PC-3 (cell line): ENCODE data around the gene GPR137B. TPM values are rescaled to one million over a fixed set of nuclear protein-coding genes. Genes with fewer than 3 reads are reported as not detected.

ENCODE experiments used
- ATAC-seq: fragments of 200-7000 bp; cut with Tn5 transposase; 2 replicates; pipeline ENCODE4 v1.9.1; 2020; ENCODE audit warnings: mild to moderate bottlenecking, moderate library complexity
- BruUV-seq: library from RNA; stranded (reverse); fragments of 400-500 nt; replicated peaks from 2 replicates; lab custom pipeline; 2021; lab: Mats Ljungman, UMichigan
- CTCF ChIA-PET: fragments of 300-600 bp; sonication (Branson Sonifier 250); formaldehyde crosslinking; loops from one replicate; lab custom pipeline; 2022; ENCODE audit warnings: antibody characterized with exemption; lab: Charles Lee
- POLR2A ChIA-PET: fragments of 300-600 bp; sonication (Branson Sonifier 250); formaldehyde crosslinking; loops from one replicate; lab custom pipeline; 2022; ENCODE audit warnings: antibody characterized with exemption; ENCODE audit not compliant: unreplicated experiment; lab: Charles Lee
- DNase-seq: peaks from one replicate; pipeline ENCODE4 v3.0.0-alpha.2; 2015
- H2AFZ ChIP-seq: fragments of 300-600 bp; sonication (generic); 2 replicates; pipeline ENCODE4 v1.6.0; 2016; ENCODE audit warnings: antibody characterized with exemption, low read length
- H3F3A ChIP-seq: fragments of 300-600 bp; sonication (generic); one replicate; pipeline ENCODE4 v1.6.0; 2017; ENCODE audit warnings: antibody characterized with exemption, low read length, control low read depth, mild to moderate bottlenecking; ENCODE audit not compliant: unreplicated experiment
- H3K27ac ChIP-seq: fragments of 300-600 bp; sonication (generic); 2 replicates; pipeline ENCODE4 v1.5.1; 2016; ENCODE audit warnings: mild to moderate bottlenecking, low read length
- H3K27me3 ChIP-seq: fragments of 300-600 bp; sonication (generic); 2 replicates; pipeline ENCODE4 v1.6.1; 2016; ENCODE audit warnings: low read length, mixed read lengths
- H3K36me3 ChIP-seq: fragments of 300-600 bp; sonication (generic); 2 replicates; pipeline ENCODE4 v1.6.1; 2016; ENCODE audit warnings: low read depth, mixed run types, low read length, mixed read lengths
- H3K4me1 ChIP-seq: fragments of 300-600 bp; sonication (generic); 2 replicates; pipeline ENCODE4 v1.5.1; 2016; ENCODE audit warnings: low read length; ENCODE audit not compliant: insufficient read depth
- H3K4me2 ChIP-seq: fragments of 300-600 bp; sonication (generic); 2 replicates; pipeline ENCODE4 v1.6.0; 2016; ENCODE audit warnings: low read length
- H3K4me3 ChIP-seq: fragments of 300-600 bp; sonication (generic); 2 replicates; pipeline ENCODE4 v1.5.1; 2016; ENCODE audit warnings: mild to moderate bottlenecking, low read length, mixed read lengths
- H3K79me2 ChIP-seq: fragments of 300-600 bp; sonication (generic); 2 replicates; pipeline ENCODE4 v1.6.1; 2017; ENCODE audit warnings: low read length, mixed read lengths
- H3K9ac ChIP-seq: fragments of 300-600 bp; sonication (generic); 2 replicates; pipeline ENCODE4 v1.6.0; 2016; ENCODE audit warnings: mild to moderate bottlenecking, low read length
- H3K9me2 ChIP-seq: fragments of 300-600 bp; sonication (generic); replicated peaks from 2 replicates; pipeline ENCODE4 v1.6.1; 2016; ENCODE audit warnings: mixed run types, low read length, mixed read lengths
- H3K9me3 ChIP-seq: fragments of 300-600 bp; sonication (generic); 2 replicates; pipeline ENCODE4 v1.6.1; 2016; ENCODE audit warnings: low read length, mixed read lengths
- H4K20me1 ChIP-seq: fragments of 300-600 bp; sonication (generic); 2 replicates; pipeline ENCODE4 v1.6.1; 2016; ENCODE audit warnings: low read length, mixed read lengths
- CTCF ChIP-seq: fragments of 300-600 bp; sonication (generic); conservative IDR thresholded peaks from 2 replicates; pipeline ENCODE4 v1.5.1; 2017; ENCODE audit warnings: antibody characterized with exemption, low read depth, mild to moderate bottlenecking, low read length
- EZH2 ChIP-seq: fragments of 300-600 bp; sonication (generic); IDR thresholded peaks from one replicate; pipeline ENCODE4 v1.6.1; 2017; ENCODE audit warnings: antibody characterized with exemption, mild to moderate bottlenecking, low read length; ENCODE audit not compliant: unreplicated experiment
- EZH2phosphoT487 ChIP-seq: fragments of 300-600 bp; sonication (generic); IDR thresholded peaks from 2 replicates; pipeline ENCODE4 v1.6.1; 2018; ENCODE audit warnings: mild to moderate bottlenecking, antibody characterized with exemption, low read length, borderline replicate concordance
- intact Hi-C: fragments of 100-400 bp; cut with micrococcal nuclease; formaldehyde crosslinking; loops from 2 replicates; pipeline ENCODE4 v1.9.0; 2023
- total RNA-seq: library from RNA; depleted of rRNA; stranded (reverse); fragments of >200 nt; gene quantifications from 2 replicates; pipeline ENCODE4 v1.2.3, GENCODE V29; 2014

Gene GPR137B
- total RNA-seq, 1 experiment from 2014 or later = 2.3 TPM

- Histone ChIP-seq H3K79me2 (no peaks in the 10 kb centered on the region), H3K9me3 (no peaks in the 10 kb centered on the region), H3K27me3 (no peaks in the 10 kb centered on the region), H3F3A (no peaks in the 10 kb centered on the region), H3K9ac (no peak overlapping the region), H3K4me1 (peaks cover 8% of the 10 kb centered on the region; the same call in 1 of the 2 replicates), H3K36me3 (no peaks in the 10 kb centered on the region), H3K4me2 (peak overlapping the region; percentile 80), H3K4me3 (peak overlapping the region; percentile 12; the same call in 1 of the 2 replicates), H4K20me1 (no peaks in the 10 kb centered on the region), H3K9me2 (no peaks in the 10 kb centered on the region), H3K27ac (no peak overlapping the region), H2AFZ (no peak overlapping the region)
- BruUV-seq = no TSS peak
- ATAC-seq = no peak
- intact Hi-C loops = no loop called here
- CTCF ChIA-PET = no interaction called here
- DNase-seq = no peak
- TF ChIP-seq EZH2phosphoT487 (no peak), EZH2 (no peak), CTCF (no peak)
- POLR2A ChIA-PET = no interaction called here
These were observed 1.7 kb downstream of the GPR137B start for GRCh38 chr1:236144033-236144432.

GRCh38 chr1:236144446-236145150 is 2.3 kb downstream of the GPR137B start:
- no peaks in the 10 kb centered on the region for H3K79me2 ChIP-seq
- POLR2A ChIA-PET = no interaction called here

More at GRCh38 chr1:236144446-236145150, 2.3 kb downstream of the GPR137B start:
- H3K27me3 ChIP-seq = no peaks in the 10 kb centered on the region
- no peak overlapping the region for H3K27ac ChIP-seq
- CTCF ChIA-PET = no interaction called here
- peak overlapping the region; percentile 80 for H3K4me2 ChIP-seq
- H3K9ac ChIP-seq = no peak overlapping the region
- peak overlapping the region; percentile 12; the same call in 1 of the 2 replicates for H3K4me3 ChIP-seq
- intact Hi-C loops = no loop called here
- H3K9me3 ChIP-seq = no peaks in the 10 kb centered on the region
- no peaks in the 10 kb centered on the region for H3K9me2 ChIP-seq
- peaks cover 8% of the 10 kb centered on the region; the same call in 1 of the 2 replicates for H3K4me1 ChIP-seq
- ATAC-seq (no peak), DNase-seq (no peak)
- no TSS peak for BruUV-seq
- H3K36me3 ChIP-seq = no peaks in the 10 kb centered on the region
- H3F3A ChIP-seq = no peaks in the 10 kb centered on the region
- no peaks in the 10 kb centered on the region for H4K20me1 ChIP-seq
- TF ChIP-seq EZH2phosphoT487 (no peak), EZH2 (no peak), CTCF (no peak)
- H2AFZ ChIP-seq = no peak overlapping the region
